Peyer's patch (tissue), 4 donors: ENCODE results near the gene POLD1.

ENCODE experiments used
- POLR2A ChIP-seq, 2 donors: fragments of 450-650 bp; IDR thresholded peaks; one replicate each; pipeline ENCODE4 v1.5.1; 2017; ENCODE audit warnings: antibody characterized with exemption in 2 of 2, mild to moderate bottlenecking in 2 of 2, moderate library complexity in 2 of 2
- TF ChIP-seq, protein P1 (sequence below), 6 experiments: fragments of 450-650 bp in 4 of 6; fragments of 200-600 bp in 2 of 6; sonication (generic) in 1 of 6; IDR thresholded peaks; one replicate each; pipeline ENCODE4 v1.5.1; 2017 to 2019; ENCODE audit warnings: antibody characterized with exemption in 6 of 6, mild to moderate bottlenecking in 3 of 6, moderate library complexity in 1 of 6

DNA sequence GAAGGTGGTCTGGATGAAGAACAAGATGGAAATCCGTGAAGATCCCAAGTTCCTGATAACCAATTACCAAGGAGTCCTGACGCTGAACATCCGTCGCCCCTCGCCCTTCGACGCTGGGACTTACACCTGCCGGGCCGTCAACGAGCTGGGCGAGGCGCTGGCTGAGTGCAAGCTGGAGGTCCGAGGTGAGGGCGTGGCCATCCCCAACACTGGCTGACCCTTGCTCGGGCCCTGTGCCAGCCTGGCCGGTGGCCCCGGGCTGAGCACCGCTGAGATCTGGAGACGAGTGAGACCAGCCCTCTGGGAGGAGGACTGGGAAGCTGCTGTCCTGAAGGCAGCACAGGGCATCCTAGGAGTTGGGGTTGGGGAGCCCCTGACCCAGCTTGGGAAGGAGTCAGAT, 80.2 kb downstream of the POLD1 start:
- TF ChIP-seq, protein P1, sequence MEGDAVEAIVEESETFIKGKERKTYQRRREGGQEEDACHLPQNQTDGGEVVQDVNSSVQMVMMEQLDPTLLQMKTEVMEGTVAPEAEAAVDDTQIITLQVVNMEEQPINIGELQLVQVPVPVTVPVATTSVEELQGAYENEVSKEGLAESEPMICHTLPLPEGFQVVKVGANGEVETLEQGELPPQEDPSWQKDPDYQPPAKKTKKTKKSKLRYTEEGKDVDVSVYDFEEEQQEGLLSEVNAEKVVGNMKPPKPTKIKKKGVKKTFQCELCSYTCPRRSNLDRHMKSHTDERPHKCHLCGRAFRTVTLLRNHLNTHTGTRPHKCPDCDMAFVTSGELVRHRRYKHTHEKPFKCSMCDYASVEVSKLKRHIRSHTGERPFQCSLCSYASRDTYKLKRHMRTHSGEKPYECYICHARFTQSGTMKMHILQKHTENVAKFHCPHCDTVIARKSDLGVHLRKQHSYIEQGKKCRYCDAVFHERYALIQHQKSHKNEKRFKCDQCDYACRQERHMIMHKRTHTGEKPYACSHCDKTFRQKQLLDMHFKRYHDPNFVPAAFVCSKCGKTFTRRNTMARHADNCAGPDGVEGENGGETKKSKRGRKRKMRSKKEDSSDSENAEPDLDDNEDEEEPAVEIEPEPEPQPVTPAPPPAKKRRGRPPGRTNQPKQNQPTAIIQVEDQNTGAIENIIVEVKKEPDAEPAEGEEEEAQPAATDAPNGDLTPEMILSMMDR (IDR thresholded peaks at IDR 0.05), result no peak
- no peak for TF ChIP-seq POLR2A (IDR thresholded peaks at IDR 0.05)
